ENCODE data around the gene OTUD1. TPM values are rescaled to one million over a fixed set of nuclear protein-coding genes. Genes with fewer than 3 reads are reported as not detected.

Gene OTUD1
- total and polyA plus RNA-seq, 2 experiments from 2014 or later = 31.7 to 38.5 TPM

DNA sequence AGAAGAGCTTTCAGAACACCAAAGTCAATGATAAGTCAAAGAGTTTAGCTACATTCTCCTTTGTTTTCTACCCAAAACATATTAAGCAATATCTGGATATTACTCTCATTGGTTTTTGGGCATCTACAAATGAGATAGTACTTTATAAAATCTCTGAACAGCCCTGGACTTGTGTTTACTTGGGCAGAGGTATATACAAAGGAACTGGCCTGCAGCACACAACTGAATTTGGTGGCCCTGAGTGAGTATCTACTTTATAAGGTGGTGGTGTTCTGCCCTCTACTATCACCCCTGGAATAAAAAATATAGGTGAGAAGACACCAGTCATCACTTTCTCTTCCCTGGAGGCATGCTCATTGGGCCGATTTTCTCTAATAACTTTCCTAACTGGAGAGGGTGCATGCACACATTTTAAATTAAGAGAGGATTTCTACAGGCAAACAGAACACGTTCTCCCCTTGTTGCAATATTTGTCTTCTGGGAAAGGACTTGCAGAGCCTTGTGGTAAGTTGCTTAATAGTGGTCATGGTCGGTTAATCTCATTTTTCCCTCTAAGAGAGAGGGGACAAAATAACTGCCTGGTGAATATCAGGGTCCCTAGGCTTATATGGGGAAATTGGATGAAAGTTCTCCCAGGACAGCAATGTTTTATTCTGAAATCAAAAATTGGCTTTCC, 41.1 kb downstream of the OTUD1 start:
- H3K79me2 ChIP-seq = no peaks in the 10 kb centered on the region
- DNase-seq (ENCODE audit: low spot score) = no peak
- H4K20me1 ChIP-seq (ENCODE audit: insufficient read depth, poor library complexity, severe bottlenecking) = no peaks in the 10 kb centered on the region
- H3K27me3 ChIP-seq = no peaks in the 10 kb centered on the region
- H3K27ac ChIP-seq = no peak overlapping the region
- no peak overlapping the region for H3K4me3 ChIP-seq
- no peak overlapping the region for H2AFZ ChIP-seq
- H3K9me3 ChIP-seq (ENCODE audit: low read depth) = no peaks in the 10 kb centered on the region
- H3K36me3 ChIP-seq (replicated peaks; ENCODE audit: insufficient read depth, low read depth) = no peaks in the 10 kb centered on the region
- 75% methylated on average over 3 of the region's 3 CpGs for WGBS (ENCODE audit: low lambda C conversion rate, missing lambda C conversion rate)
- TF ChIP-seq EZH2 (IDR thresholded peaks at IDR 0.05; ENCODE audit: borderline replicate concordance) (no peak), EZH2phosphoT487 (IDR thresholded peaks at IDR 0.05; ENCODE audit: low read depth, severe bottlenecking, unreplicated experiment) (no peak)
- TF ChIP-seq, protein P1, sequence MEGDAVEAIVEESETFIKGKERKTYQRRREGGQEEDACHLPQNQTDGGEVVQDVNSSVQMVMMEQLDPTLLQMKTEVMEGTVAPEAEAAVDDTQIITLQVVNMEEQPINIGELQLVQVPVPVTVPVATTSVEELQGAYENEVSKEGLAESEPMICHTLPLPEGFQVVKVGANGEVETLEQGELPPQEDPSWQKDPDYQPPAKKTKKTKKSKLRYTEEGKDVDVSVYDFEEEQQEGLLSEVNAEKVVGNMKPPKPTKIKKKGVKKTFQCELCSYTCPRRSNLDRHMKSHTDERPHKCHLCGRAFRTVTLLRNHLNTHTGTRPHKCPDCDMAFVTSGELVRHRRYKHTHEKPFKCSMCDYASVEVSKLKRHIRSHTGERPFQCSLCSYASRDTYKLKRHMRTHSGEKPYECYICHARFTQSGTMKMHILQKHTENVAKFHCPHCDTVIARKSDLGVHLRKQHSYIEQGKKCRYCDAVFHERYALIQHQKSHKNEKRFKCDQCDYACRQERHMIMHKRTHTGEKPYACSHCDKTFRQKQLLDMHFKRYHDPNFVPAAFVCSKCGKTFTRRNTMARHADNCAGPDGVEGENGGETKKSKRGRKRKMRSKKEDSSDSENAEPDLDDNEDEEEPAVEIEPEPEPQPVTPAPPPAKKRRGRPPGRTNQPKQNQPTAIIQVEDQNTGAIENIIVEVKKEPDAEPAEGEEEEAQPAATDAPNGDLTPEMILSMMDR (IDR thresholded peaks at IDR 0.05; ENCODE audit: poor library complexity) = no peak
- H3K9me2 ChIP-seq (replicated peaks; ENCODE audit: insufficient read depth) = no peaks in the 10 kb centered on the region
- no peak overlapping the region for H3K4me2 ChIP-seq
- no peaks in the 10 kb centered on the region for H3K4me1 ChIP-seq (ENCODE audit: insufficient read depth)

DNA sequence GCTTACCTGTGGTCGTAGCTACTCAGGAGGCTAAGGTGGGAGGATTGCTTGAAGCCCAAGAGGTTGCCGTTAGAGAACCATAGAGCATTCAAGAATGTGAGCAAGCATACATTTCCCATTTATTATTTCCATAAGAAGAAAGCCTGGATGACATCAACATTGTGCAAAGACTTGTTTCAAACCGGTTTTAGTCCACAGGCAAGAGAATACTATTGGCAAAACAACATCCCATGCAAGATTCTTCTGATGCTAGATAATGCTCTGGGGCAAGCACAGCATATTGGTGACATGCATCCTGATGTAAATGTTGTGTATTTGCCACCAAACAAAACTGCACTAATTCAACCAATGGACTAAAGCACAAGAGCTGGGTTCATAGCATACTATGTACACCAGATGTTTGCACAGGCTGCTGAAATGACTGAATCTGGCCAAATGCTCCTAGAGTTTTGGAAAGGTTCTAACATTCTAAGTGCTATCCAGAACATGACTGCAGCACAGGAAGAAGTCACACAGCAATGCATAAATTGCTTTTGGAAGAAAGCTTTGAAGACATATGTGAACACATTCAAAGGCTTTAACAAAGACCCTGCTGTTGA, 42.6 kb downstream of the OTUD1 start:
- Histone ChIP-seq H3K4me1 (ENCODE audit: insufficient read depth) (no peaks in the 10 kb centered on the region), H3K27ac (no peak overlapping the region), H4K20me1 (ENCODE audit: insufficient read depth, poor library complexity, severe bottlenecking) (no peaks in the 10 kb centered on the region), H2AFZ (no peak overlapping the region), H3K4me3 (no peak overlapping the region), H3K36me3 (replicated peaks; ENCODE audit: insufficient read depth, low read depth) (no peaks in the 10 kb centered on the region), H3K9me2 (replicated peaks; ENCODE audit: insufficient read depth) (no peaks in the 10 kb centered on the region), H3K79me2 (no peaks in the 10 kb centered on the region), H3K4me2 (no peak overlapping the region), H3K27me3 (no peaks in the 10 kb centered on the region), H3K9me3 (ENCODE audit: low read depth) (no peaks in the 10 kb centered on the region)
- DNase-seq (ENCODE audit: low spot score) = no peak
- no peak for TF ChIP-seq EZH2 (IDR thresholded peaks at IDR 0.05; ENCODE audit: borderline replicate concordance)
- TF ChIP-seq, protein P1 (IDR thresholded peaks at IDR 0.05; ENCODE audit: poor library complexity) = no peak
- no peak for TF ChIP-seq EZH2phosphoT487 (IDR thresholded peaks at IDR 0.05; ENCODE audit: low read depth, severe bottlenecking, unreplicated experiment)
- 88% methylated on average over 3 of the region's 3 CpGs for WGBS (ENCODE audit: low lambda C conversion rate, missing lambda C conversion rate)

DNA sequence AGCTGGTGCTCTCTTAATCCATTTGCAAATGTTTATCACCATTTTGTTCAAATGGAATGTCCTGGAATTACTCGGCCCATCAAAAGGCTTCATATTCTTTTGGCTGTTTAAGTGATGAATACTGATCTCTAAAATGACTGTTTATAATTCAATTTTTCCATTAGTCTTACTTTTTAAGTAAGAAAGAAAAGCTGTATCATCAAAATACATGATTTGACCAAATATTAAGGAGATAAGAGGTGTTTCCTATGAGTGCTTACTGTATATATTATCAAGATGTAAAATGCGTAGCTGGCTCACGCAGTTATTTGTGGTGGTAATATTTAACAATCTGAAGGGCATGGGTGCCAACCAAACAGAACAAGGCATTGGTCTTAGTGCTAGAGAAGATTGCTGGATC, 51.2 kb downstream of the OTUD1 start:
- Histone ChIP-seq H3K27ac (no peak overlapping the region), H2AFZ (no peak overlapping the region), H4K20me1 (ENCODE audit: insufficient read depth, poor library complexity, severe bottlenecking) (no peaks in the 10 kb centered on the region), H3K79me2 (no peaks in the 10 kb centered on the region), H3K4me1 (ENCODE audit: insufficient read depth) (no peaks in the 10 kb centered on the region), H3K36me3 (replicated peaks; ENCODE audit: insufficient read depth, low read depth) (no peaks in the 10 kb centered on the region), H3K27me3 (peaks cover 6% of the 10 kb centered on the region), H3K4me2 (no peak overlapping the region), H3K9me3 (ENCODE audit: low read depth) (no peaks in the 10 kb centered on the region), H3K4me3 (no peak overlapping the region), H3K9me2 (replicated peaks; ENCODE audit: insufficient read depth) (no peaks in the 10 kb centered on the region)
- no peak for DNase-seq (ENCODE audit: low spot score)
- WGBS (ENCODE audit: low lambda C conversion rate, missing lambda C conversion rate) = 88% methylated on average over 3 of the region's 3 CpGs
- TF ChIP-seq EZH2 (IDR thresholded peaks at IDR 0.05; ENCODE audit: borderline replicate concordance) (no peak), EZH2phosphoT487 (IDR thresholded peaks at IDR 0.05; ENCODE audit: low read depth, severe bottlenecking, unreplicated experiment) (no peak)
- TF ChIP-seq, protein P1 (IDR thresholded peaks at IDR 0.05; ENCODE audit: poor library complexity) = no peak

MicroRNA genes within 50 kb of the gene (microRNA counts, 767-probe panel; counts per million panel counts)
- microRNA hsa-miR-1254 = not detected

Small RNA genes lying within 50 kb of the gene (microRNA-seq; reads per million reads assigned to microRNA genes)
- not detected for gene MIR1254-2

Small RNA genes lying within 50 kb of the gene (small RNA-seq; reads per million reads assigned to genes)
- gene MIR1254-2 = not detected

Other genes starting within 250 kb of the OTUD1 start
- gene PTF1A, start 246.8 kb upstream of the OTUD1 start, total RNA-seq = not detected in 2 replicates
- gene PTF1A, start 246.8 kb upstream of the OTUD1 start, polyA plus RNA-seq = 0.28 TPM in 1 of 2 replicates, not detected in the other
- gene C10orf67, start 94.3 kb upstream of the OTUD1 start, total RNA-seq = 0.10 TPM in 1 of 2 replicates, not detected in the other
- gene C10orf67, start 94.3 kb upstream of the OTUD1 start, polyA plus RNA-seq = not detected in 2 replicates

All from hepatocyte (in vitro differentiated cells).